Fibroblast of the aortic adventitia (primary cell): ENCODE results near the gene SH3PXD2A. TPM values are rescaled to one million over a fixed set of nuclear protein-coding genes. Genes with fewer than 3 reads are reported as not detected.
"Not testable (repeated sequence)": the region's sequence is repeated elsewhere in the genome, so short reads cannot be mapped to it uniquely, and the experiment has no call there.

Experiments
- DNase-seq: peaks from one replicate; pipeline ENCODE4 v3.0.0-alpha.2; 2010; ENCODE audit warnings: low read depth
- H3K4me3 ChIP-seq: 2 replicates; pipeline ENCODE4 v1.5.1; 2011; ENCODE audit warnings: low read depth, mild to moderate bottlenecking, control low read depth, low read length, moderate library complexity
- total RNA-seq: library from RNA; depleted of rRNA; stranded (reverse); fragments of >200 nt; gene quantifications from 2 replicates; pipeline ENCODE4 v1.2.3, GENCODE V29; 2012; ENCODE audit warnings: low replicate concordance
- TF ChIP-seq, protein P1 (sequence below): IDR thresholded peaks from 2 replicates; pipeline ENCODE4 v1.5.1; 2011; ENCODE audit warnings: mild to moderate bottlenecking, low read length, control low read depth, inconsistent platforms; ENCODE audit not compliant: insufficient read depth

SH3PXD2A gene
- total RNA-seq, 1 donor: 20.4 TPM

DNA sequence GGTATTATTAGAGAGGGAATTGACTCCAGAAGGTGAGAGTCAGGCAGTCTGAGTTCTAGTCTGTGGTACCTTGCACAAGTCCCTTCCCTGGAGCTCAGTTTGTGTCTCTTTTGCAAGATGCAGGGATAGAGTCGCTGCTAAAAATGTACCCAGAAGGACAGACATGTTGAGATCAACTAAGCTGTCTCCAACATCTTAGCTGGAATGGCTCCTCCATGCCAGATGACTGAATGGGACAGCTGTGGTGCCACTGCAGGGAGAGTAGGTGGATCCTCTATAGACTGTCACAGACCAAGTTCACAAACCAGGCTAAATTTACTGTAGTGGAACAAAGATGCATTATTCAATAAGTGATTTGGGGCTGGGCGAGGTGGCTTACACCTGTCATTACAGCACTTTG lies 241.8 kb downstream of the SH3PXD2A start:
- DNase-seq: no peak
- TF ChIP-seq, protein P1, sequence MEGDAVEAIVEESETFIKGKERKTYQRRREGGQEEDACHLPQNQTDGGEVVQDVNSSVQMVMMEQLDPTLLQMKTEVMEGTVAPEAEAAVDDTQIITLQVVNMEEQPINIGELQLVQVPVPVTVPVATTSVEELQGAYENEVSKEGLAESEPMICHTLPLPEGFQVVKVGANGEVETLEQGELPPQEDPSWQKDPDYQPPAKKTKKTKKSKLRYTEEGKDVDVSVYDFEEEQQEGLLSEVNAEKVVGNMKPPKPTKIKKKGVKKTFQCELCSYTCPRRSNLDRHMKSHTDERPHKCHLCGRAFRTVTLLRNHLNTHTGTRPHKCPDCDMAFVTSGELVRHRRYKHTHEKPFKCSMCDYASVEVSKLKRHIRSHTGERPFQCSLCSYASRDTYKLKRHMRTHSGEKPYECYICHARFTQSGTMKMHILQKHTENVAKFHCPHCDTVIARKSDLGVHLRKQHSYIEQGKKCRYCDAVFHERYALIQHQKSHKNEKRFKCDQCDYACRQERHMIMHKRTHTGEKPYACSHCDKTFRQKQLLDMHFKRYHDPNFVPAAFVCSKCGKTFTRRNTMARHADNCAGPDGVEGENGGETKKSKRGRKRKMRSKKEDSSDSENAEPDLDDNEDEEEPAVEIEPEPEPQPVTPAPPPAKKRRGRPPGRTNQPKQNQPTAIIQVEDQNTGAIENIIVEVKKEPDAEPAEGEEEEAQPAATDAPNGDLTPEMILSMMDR: no peak
- H3K4me3 ChIP-seq: no peak overlapping the region

DNA sequence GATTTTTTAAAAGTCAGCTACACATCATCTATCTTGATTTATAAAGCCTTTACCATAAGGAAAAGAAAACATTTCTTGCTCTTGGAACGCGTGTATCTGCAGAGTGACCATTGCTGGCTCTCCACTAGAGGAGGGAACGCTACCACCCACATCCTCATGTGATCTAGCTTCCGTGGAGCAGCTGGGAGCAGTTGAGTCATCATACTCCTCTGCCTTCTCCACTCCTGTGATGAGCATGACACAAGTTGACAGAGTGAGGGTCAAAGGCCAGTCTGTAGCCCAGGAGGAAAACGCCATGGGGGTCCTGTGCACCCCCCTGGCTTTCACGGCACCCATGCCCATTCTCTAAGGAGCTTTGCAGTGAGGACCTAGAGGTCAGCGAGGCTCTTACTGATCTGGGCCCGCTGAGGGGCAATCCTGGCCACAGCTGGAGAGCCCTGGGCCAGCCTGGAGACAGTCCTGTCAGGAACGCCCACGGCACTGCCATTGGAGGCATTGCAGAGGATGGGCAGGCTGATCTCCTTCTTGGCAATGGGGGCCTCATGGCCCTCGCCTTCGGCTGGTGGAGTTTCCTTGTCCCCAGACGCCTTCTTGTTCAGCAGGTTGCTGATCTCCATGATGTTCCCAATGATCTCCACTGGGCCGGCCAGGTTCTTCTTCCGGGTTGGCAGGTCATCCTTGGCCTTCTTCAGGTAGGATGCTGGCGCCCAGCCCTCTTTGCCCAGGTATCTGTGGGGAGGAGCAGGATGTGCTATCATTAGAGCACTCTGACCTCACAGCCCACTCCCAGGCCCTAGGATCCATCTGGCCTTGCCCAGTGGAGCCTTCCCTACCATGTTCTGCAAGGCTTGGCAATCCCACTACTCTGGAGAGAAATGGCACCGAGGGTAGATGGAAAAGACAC lies 242.7 kb downstream of the SH3PXD2A start:
- TF ChIP-seq, protein P1: peak; percentile 7
- no peak overlapping the region for H3K4me3 ChIP-seq
- peak; percentile 58 for DNase-seq

DNA sequence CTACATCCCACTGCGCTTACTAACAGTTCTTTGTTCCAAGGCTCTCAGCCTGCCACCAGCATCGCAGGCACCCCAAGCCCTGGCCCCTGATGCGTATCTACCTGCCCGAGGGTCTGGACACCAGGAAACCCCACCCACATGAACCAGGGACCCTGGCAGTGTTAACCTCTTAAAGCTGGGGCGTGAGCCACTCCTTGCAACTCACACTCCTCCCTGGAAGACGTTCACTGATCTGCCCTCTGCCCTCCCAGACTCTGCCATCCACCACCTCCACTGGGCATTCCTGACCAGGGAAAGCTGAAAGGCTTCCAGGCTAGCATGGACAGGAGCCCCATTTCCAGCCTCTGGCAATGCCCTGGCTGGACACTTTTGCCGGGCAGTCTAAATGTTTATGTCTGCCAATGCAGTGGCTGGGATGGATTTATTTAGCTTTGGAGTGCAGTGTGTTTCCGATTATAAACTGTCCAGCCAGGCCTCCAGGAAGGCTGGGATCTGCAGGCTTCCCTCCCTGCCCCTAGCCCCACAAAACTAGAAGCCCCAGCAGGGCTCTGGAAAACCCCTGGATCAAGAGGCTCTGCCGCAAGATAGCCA lies 244.4 kb downstream of the SH3PXD2A start:
- DNase-seq: no peak
- TF ChIP-seq, protein P1: no peak
- no peak overlapping the region for H3K4me3 ChIP-seq

DNA sequence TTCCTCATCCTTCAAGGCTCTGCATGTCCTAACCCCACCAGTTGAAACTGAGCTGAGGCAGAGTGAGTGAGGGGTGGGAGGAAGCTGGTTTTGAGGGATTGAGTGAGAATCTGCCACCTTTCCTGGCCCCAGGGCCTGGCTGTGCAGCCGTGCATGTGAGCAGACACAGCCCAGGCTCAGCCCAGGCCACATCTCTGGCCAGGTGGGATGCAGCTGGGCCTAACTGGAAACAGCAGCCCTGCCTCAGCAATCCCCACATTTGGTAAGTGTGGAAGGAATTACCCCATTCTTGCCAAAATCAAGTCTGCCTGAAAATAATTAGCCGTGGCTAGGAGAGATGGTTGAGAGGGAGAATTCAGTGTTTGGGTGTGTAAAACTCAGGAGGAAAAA lies 245.3 kb downstream of the SH3PXD2A start:
- TF ChIP-seq, protein P1: no peak
- no peak overlapping the region for H3K4me3 ChIP-seq
- DNase-seq: no peak

DNA sequence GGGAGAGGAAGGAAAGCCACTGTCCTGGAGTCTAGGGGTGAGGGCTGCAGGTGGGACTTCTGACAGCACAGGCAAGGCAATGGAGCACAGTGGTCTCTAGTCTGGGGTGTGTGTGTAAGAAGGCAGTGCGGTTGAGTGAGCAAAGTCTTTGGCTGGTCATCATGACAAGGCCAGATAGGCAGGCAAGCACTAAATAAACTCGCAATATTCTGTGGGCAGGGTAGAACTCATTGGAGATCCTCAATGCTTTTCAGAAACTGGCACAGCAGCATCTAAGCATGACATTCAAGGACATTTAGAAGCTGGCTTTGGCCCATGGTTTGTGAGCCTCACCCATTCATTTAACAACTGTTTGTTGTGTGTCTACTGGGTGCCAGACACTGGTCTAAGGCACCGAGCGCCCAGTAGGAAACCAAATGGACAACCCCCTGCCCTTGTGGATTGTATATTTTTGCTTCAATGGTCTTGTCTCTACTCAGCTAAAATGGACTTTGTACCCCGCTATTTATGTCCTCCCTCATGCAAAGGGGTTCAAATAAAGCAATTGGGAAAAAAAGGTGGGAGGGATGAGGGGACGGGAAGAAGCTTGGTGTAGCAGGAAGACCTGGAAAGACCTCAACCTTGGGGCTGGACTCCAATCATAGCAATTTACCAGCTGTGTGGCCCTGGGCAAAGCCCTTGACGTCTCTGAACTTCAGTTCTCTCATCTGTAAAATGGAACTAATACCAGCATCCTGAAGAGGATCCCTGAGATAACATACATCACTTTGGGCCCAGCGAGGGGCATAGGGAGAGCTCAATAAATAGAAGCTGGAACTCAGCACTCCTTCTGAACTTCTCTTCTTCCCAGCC lies 245.9 kb downstream of the SH3PXD2A start:
- no peak overlapping the region for H3K4me3 ChIP-seq
- no peak for DNase-seq
- TF ChIP-seq, protein P1: no peak

DNA sequence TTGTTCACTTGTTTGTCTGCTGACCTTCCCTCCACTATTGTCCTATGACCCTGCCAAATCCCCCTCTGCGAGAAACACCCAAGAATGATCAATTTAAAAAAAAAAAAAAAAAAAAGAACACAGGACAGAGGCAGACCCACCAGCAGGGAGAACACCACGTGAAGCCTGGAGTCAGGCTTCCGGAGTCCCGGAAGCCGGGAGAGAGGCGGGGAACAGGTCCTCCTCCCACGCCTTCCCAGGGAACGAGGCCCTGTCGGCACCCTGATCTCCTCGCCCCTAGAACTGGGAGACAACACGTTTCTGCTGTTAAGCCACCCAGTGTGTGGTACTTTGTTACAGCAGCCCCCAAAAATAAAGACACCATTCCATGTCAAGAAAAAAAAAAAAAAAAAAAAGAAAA lies 247.3 kb downstream of the SH3PXD2A start:
- not testable (repeated sequence) for H3K4me3 ChIP-seq, DNase-seq

DNA sequence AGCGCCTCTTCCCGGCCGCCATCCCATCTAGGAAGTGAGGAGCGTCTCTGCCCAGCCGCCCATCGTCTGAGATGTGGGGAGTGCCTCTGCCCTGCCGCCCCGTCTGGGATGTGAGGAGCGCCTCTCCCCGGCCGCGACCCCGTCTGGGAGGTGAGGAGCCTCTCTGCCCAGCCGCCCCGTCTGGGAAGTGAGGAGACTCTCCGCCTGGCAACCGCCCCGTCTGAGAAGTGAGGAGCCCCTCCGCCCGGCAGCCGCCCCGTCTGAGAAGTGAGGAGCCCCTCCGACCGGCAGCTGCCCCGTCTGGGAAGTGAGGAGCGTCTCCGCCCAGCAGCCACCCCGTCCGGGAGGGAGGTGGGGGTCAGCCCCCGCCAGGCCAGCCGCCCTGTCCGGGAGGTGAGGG lies 248.3 kb downstream of the SH3PXD2A start:
- H3K4me3 ChIP-seq, DNase-seq: not testable (repeated sequence)

DNA sequence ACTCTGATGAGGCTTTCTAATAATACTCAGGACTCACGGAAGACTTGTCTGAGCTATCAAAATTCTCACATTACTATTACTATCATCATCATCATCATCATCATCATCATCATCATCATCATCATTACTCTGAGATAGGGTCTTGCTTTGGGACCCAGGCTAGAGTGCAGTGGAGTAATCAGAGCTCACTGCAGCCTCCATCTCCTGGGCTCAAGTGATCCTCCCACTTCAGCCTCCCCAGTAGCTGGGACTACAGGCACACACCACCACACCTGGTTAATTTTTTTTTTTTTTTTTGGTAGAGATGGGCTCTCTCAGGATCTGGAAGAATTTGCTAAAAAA lies 249.3 kb downstream of the SH3PXD2A start:
- not testable (repeated sequence) for DNase-seq, H3K4me3 ChIP-seq
